AG09319 (cell line): Measurements from ENCODE around the gene PCDH9.

Experiments used
- DNase-seq: peaks from one replicate; pipeline ENCODE4 v3.0.0-alpha.2; 2010; ENCODE audit warnings: low read depth; ENCODE audit errors: extremely low read depth
- CTCF ChIP-seq: IDR thresholded peaks from 2 replicates; pipeline ENCODE4 v1.5.1; 2011; ENCODE audit warnings: low read depth, mild to moderate bottlenecking, inconsistent platforms, low read length, moderate library complexity

PCDH9 gene

GRCh38 chr13:66663206-66663605 lies 566.9 kb downstream of the PCDH9 start:
- no peak for TF ChIP-seq CTCF
- no peak for DNase-seq

- no peak for DNase-seq
- TF ChIP-seq CTCF = no peak
Measured at GRCh38 chr13:66661336-66661735, 568.8 kb downstream of the PCDH9 start.

GRCh38 chr13:66660468-66660813 lies 569.7 kb downstream of the PCDH9 start:
- TF ChIP-seq CTCF = no peak

GRCh38 chr13:66659701-66660467 lies 570.3 kb downstream of the PCDH9 start:
- no peak for DNase-seq
- no peak; the same call in 1 of the 2 replicates for TF ChIP-seq CTCF

More at GRCh38 chr13:66660468-66660813, 569.7 kb downstream of the PCDH9 start:
- DNase-seq = no peak

GRCh38 chr13:66659286-66659685 lies 570.9 kb downstream of the PCDH9 start:
- no peak for DNase-seq
- no peak for TF ChIP-seq CTCF

- TF ChIP-seq CTCF = no peak
- peak; percentile 80 for DNase-seq
Measured at GRCh38 chr13:66657165-66657881, 572.8 kb downstream of the PCDH9 start.

- DNase-seq = no peak
- no peak for TF ChIP-seq CTCF
Measured at GRCh38 chr13:66655847-66656454, 574.2 kb downstream of the PCDH9 start.
